Osteoblast (primary cell): ENCODE results near the gene AP3S2. TPM values are rescaled to one million over a fixed set of nuclear protein-coding genes. Genes with fewer than 3 reads are reported as not detected.
A peak's percentile ranks its signal among the peaks of the same experiment; 100 is the strongest.

ENCODE experiments used
- DNase-seq: peaks from one replicate; pipeline ENCODE4 v3.0.0; 2011; ENCODE audit warnings: low spot score, mixed read lengths; ENCODE audit not compliant: insufficient read length; ENCODE audit errors: missing footprints
- H2AFZ ChIP-seq: 2 replicates; pipeline ENCODE4 v1.6.0; 2011; ENCODE audit warnings: mild to moderate bottlenecking, low read length
- H3K27ac ChIP-seq: 2 replicates; pipeline ENCODE4 v1.5.1; 2011; ENCODE audit warnings: mild to moderate bottlenecking, low read depth, low read length, moderate library complexity
- H3K27me3 ChIP-seq: 2 replicates; pipeline ENCODE4 v1.6.0; 2012; ENCODE audit warnings: mild to moderate bottlenecking, control low read depth, inconsistent platforms, low read length, moderate library complexity; ENCODE audit not compliant: insufficient read depth
- H3K36me3 ChIP-seq: 2 replicates; pipeline ENCODE4 v1.5.1; 2011; ENCODE audit warnings: mild to moderate bottlenecking, low read length, control low read depth, moderate library complexity; ENCODE audit not compliant: insufficient read depth
- H3K4me1 ChIP-seq: 2 replicates; pipeline ENCODE4 v1.5.1; 2011; ENCODE audit warnings: mild to moderate bottlenecking, low read length, control low read depth, moderate library complexity; ENCODE audit not compliant: insufficient read depth
- H3K4me2 ChIP-seq: 2 replicates; pipeline ENCODE4 v1.6.0; 2011; ENCODE audit warnings: mild to moderate bottlenecking, low read length; ENCODE audit not compliant: insufficient read depth
- H3K4me3 ChIP-seq: fragments of 200-600 bp; sonication (generic); 3 replicates; pipeline ENCODE4 v1.5.1; 2012; ENCODE audit warnings: mild to moderate bottlenecking, low read length, inconsistent platforms; ENCODE audit not compliant: insufficient read depth
- H3K79me2 ChIP-seq: 2 replicates; pipeline ENCODE4 v1.6.0; 2012; ENCODE audit warnings: mild to moderate bottlenecking, low read length, control low read depth, inconsistent platforms; ENCODE audit not compliant: insufficient read depth
- H3K9me3 ChIP-seq: 2 replicates; pipeline ENCODE4 v1.5.1; 2011; ENCODE audit warnings: low read depth, low read length, control low read depth
- H4K20me1 ChIP-seq: 2 replicates; pipeline ENCODE4 v1.6.0; 2012; ENCODE audit warnings: mild to moderate bottlenecking, low read length, control low read depth; ENCODE audit not compliant: insufficient read depth
- total RNA-seq: library from RNA; depleted of rRNA; stranded (reverse); fragments of >200 nt; gene quantifications from 2 replicates; pipeline ENCODE4 v1.2.3, GENCODE V29; 2012
- TF ChIP-seq, protein P1 (sequence below): IDR thresholded peaks from 2 replicates; pipeline ENCODE4 v1.5.1; 2011; ENCODE audit warnings: mild to moderate bottlenecking, low read depth, low read length, moderate library complexity; ENCODE audit errors: extremely low read depth

Gene AP3S2
- total RNA-seq, 1 donor: 63.7 TPM

DNA sequence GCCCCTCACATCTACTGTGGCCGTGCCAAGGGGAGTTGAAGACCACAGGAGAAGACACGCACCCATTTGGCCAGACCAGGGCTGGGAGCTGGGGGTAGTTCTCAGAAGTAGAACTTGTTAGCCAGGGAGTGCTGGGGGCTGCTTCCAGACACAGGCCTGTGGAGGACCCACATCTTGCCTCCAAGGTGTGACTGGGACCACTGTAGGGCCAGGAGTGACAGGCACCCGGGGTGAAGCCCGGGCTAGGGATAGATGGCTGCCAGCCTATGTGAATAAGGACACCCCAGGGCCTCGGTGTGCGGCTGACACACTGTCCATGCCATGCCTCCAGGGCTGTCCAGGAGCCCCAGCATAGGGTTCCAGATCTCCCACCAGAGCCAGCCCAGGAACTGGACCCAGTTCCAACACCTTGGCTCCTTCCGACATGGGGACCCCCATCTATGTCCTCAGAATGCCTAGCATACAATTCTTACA is 80.9 kb downstream of the AP3S2 start:
- Histone ChIP-seq H3K4me3 (peak overlapping the region; percentile 88), H3K36me3 (peaks cover 34% of the 10 kb centered on the region), H3K79me2 (peaks cover 65% of the 10 kb centered on the region), H3K9me3 (peaks cover 2% of the 10 kb centered on the region), H3K4me2 (peak overlapping the region; percentile 86), H3K27me3 (no peaks in the 10 kb centered on the region), H3K27ac (peak overlapping the region; percentile 77), H2AFZ (no peak overlapping the region), H4K20me1 (peaks cover 34% of the 10 kb centered on the region), H3K4me1 (peaks cover 48% of the 10 kb centered on the region)
- TF ChIP-seq, protein P1, sequence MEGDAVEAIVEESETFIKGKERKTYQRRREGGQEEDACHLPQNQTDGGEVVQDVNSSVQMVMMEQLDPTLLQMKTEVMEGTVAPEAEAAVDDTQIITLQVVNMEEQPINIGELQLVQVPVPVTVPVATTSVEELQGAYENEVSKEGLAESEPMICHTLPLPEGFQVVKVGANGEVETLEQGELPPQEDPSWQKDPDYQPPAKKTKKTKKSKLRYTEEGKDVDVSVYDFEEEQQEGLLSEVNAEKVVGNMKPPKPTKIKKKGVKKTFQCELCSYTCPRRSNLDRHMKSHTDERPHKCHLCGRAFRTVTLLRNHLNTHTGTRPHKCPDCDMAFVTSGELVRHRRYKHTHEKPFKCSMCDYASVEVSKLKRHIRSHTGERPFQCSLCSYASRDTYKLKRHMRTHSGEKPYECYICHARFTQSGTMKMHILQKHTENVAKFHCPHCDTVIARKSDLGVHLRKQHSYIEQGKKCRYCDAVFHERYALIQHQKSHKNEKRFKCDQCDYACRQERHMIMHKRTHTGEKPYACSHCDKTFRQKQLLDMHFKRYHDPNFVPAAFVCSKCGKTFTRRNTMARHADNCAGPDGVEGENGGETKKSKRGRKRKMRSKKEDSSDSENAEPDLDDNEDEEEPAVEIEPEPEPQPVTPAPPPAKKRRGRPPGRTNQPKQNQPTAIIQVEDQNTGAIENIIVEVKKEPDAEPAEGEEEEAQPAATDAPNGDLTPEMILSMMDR: no peak
- peak; percentile 86 for DNase-seq

GRCh38 chr15:89812011-89812846 is 81.6 kb downstream of the AP3S2 start:
- Histone ChIP-seq H3K27ac (peak overlapping the region; percentile 77), H3K27me3 (no peaks in the 10 kb centered on the region), H2AFZ (peak overlapping the region; percentile 42), H4K20me1 (peaks cover 34% of the 10 kb centered on the region), H3K4me1 (peaks cover 43% of the 10 kb centered on the region), H3K4me3 (peak overlapping the region; percentile 88), H3K36me3 (peaks cover 34% of the 10 kb centered on the region), H3K9me3 (peaks cover 2% of the 10 kb centered on the region), H3K4me2 (peak overlapping the region; percentile 86), H3K79me2 (peaks cover 69% of the 10 kb centered on the region)
- TF ChIP-seq, protein P1: no peak
- peak; percentile 95 for DNase-seq

DNA sequence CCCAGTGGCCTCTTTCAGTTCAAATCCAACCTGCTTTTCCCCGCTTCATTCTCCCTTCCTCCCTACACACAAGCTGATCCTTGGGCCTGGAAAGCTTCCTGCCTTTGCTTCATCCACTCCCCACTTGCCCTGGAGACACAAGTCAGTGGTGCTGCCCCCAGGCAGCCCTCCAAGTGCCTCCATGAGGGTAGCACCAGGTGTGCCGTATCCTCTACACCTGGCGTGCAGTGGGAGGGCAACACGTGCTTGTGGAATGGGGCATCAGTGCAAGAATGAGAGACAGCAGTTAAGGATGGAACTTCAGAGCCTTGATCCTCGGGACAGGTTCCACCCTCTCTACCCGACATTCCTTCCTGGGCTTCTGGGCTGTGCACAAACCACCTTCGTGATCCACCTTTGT is 83.0 kb downstream of the AP3S2 start:
- TF ChIP-seq, protein P1: no peak
- Histone ChIP-seq H2AFZ (no peak overlapping the region), H3K4me1 (peaks cover 35% of the 10 kb centered on the region), H3K9me3 (peaks cover 1% of the 10 kb centered on the region), H3K27me3 (no peaks in the 10 kb centered on the region), H3K27ac (peak overlapping the region; percentile 19), H3K4me3 (no peak overlapping the region), H3K36me3 (peaks cover 48% of the 10 kb centered on the region), H4K20me1 (peaks cover 48% of the 10 kb centered on the region), H3K79me2 (peaks cover 82% of the 10 kb centered on the region), H3K4me2 (no peak overlapping the region)
- DNase-seq: no peak

DNA sequence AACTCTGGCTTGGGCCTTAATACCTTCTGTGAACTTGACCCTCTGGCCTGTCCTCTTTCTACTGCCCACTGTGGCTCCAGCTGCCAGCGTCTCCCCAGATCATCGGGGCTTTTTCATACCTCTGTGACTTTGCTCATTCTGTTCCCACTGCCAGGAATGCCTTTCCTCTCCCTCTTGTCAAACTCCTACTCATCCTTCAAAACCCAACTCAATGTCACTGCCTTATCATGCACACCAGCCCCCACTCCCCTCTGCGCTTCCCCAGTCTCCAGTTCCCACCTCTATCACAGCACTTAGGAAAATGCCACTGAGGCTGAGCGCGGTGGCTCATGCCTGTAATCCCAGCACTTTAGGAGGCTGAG is 84.0 kb downstream of the AP3S2 start:
- no peak for DNase-seq
- Histone ChIP-seq H3K27me3 (no peaks in the 10 kb centered on the region), H3K4me3 (no peak overlapping the region), H3K9me3 (no peaks in the 10 kb centered on the region), H3K4me1 (peaks cover 32% of the 10 kb centered on the region), H2AFZ (no peak overlapping the region), H3K27ac (peak overlapping the region; percentile 1), H3K36me3 (peaks cover 59% of the 10 kb centered on the region), H4K20me1 (peaks cover 57% of the 10 kb centered on the region), H3K4me2 (no peak overlapping the region), H3K79me2 (peaks cover 91% of the 10 kb centered on the region)
- TF ChIP-seq, protein P1: no peak
